ENCODE data around the gene HSPA4L.

Gene HSPA4L

GRCh38 chr4:127783955-127784770 lies 2.0 kb downstream of the HSPA4L start:
- Histone ChIP-seq H3K9ac (ENCODE audit: low read depth, low read length) (no peak overlapping the region), H3K27me3 (ENCODE audit: control insufficient read depth, insufficient read depth, low read length) (peaks cover 48% of the 10 kb centered on the region), H3K4me1 (ENCODE audit: control insufficient read depth, insufficient read depth, low read length) (peaks cover 3% of the 10 kb centered on the region; the same call in 1 of the 2 replicates), H3K36me3 (ENCODE audit: control insufficient read depth, insufficient read depth, low read length) (no peaks in the 10 kb centered on the region), H3K4me3 (ENCODE audit: low read depth, low read length) (0 out of 2 replicates have a peak overlapping the region, but pooled peaks have one; percentile 71), H3K9me3 (ENCODE audit: control insufficient read depth, insufficient read depth, low read length) (no peaks in the 10 kb centered on the region), H3K27ac (ENCODE audit: low read depth, low read length) (no peak overlapping the region)

DNA sequence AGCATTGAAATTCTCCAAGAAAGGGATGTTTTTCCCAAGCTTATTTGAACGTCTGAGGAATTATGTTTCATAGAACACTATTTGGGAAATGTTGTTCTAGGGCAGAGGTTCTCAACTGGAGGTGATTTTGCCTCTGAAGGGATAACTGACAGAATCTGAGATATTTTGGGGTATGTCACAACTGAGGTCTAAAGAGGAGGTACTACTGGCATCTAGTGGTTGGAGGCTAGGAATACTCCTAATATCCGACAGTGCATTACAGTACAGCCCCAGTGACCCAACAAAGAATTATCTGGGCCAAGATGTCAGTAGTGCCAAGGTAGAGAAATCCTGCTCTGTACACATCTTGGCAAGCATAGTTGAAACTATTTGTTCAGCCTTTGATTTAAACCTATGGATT lies 6.4 kb downstream of the HSPA4L start:
- Histone ChIP-seq H3K4me1 (ENCODE audit: control insufficient read depth, insufficient read depth, low read length) (peaks cover 3% of the 10 kb centered on the region; the same call in 1 of the 2 replicates), H3K27ac (ENCODE audit: low read depth, low read length) (no peak overlapping the region), H3K9me3 (ENCODE audit: control insufficient read depth, insufficient read depth, low read length) (no peaks in the 10 kb centered on the region), H3K4me3 (ENCODE audit: low read depth, low read length) (no peak overlapping the region), H3K9ac (ENCODE audit: low read depth, low read length) (no peak overlapping the region), H3K27me3 (ENCODE audit: control insufficient read depth, insufficient read depth, low read length) (peaks cover 13% of the 10 kb centered on the region), H3K36me3 (ENCODE audit: control insufficient read depth, insufficient read depth, low read length) (no peaks in the 10 kb centered on the region)

- Histone ChIP-seq H3K4me3 (ENCODE audit: low read depth, low read length) (no peak overlapping the region), H3K9me3 (ENCODE audit: control insufficient read depth, insufficient read depth, low read length) (no peaks in the 10 kb centered on the region), H3K27ac (ENCODE audit: low read depth, low read length) (no peak overlapping the region), H3K4me1 (ENCODE audit: control insufficient read depth, insufficient read depth, low read length) (no peaks in the 10 kb centered on the region), H3K9ac (ENCODE audit: low read depth, low read length) (no peak overlapping the region), H3K27me3 (ENCODE audit: control insufficient read depth, insufficient read depth, low read length) (no peaks in the 10 kb centered on the region), H3K36me3 (ENCODE audit: control insufficient read depth, insufficient read depth, low read length) (no peaks in the 10 kb centered on the region)
Observed at GRCh38 chr4:127791391-127791790, 9.3 kb downstream of the HSPA4L start.

GRCh38 chr4:127793528-127793927 lies 11.4 kb downstream of the HSPA4L start:
- Histone ChIP-seq H3K27ac (ENCODE audit: low read depth, low read length) (no peak overlapping the region), H3K36me3 (ENCODE audit: control insufficient read depth, insufficient read depth, low read length) (no peaks in the 10 kb centered on the region), H3K27me3 (ENCODE audit: control insufficient read depth, insufficient read depth, low read length) (no peaks in the 10 kb centered on the region), H3K4me1 (ENCODE audit: control insufficient read depth, insufficient read depth, low read length) (no peaks in the 10 kb centered on the region), H3K9ac (ENCODE audit: low read depth, low read length) (no peak overlapping the region), H3K4me3 (ENCODE audit: low read depth, low read length) (no peak overlapping the region), H3K9me3 (ENCODE audit: control insufficient read depth, insufficient read depth, low read length) (no peaks in the 10 kb centered on the region)

DNA sequence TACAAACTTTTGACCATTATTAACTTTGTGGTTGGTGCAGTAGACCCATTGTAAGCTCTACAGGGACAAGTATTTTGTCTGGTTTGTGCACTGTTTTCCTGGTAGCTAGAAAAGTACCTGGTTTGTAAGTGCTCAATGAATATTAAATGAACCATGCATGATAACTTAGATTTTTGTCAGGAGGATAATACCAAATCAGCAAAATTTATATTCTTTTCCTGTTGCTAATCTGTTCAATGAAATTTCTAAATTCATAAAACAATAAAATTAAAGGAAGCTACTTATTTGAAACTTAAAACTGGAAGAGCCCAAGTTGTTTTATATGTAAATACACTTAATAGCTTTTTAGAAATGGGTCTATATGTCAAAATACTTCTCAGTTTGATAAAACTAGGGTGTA lies 17.6 kb downstream of the HSPA4L start:
- Histone ChIP-seq H3K36me3 (ENCODE audit: control insufficient read depth, insufficient read depth, low read length) (no peaks in the 10 kb centered on the region), H3K27me3 (ENCODE audit: control insufficient read depth, insufficient read depth, low read length) (no peaks in the 10 kb centered on the region), H3K4me1 (ENCODE audit: control insufficient read depth, insufficient read depth, low read length) (no peaks in the 10 kb centered on the region), H3K4me3 (ENCODE audit: low read depth, low read length) (no peak overlapping the region), H3K9me3 (ENCODE audit: control insufficient read depth, insufficient read depth, low read length) (no peaks in the 10 kb centered on the region), H3K27ac (ENCODE audit: low read depth, low read length) (no peak overlapping the region), H3K9ac (ENCODE audit: low read depth, low read length) (no peak overlapping the region)

DNA sequence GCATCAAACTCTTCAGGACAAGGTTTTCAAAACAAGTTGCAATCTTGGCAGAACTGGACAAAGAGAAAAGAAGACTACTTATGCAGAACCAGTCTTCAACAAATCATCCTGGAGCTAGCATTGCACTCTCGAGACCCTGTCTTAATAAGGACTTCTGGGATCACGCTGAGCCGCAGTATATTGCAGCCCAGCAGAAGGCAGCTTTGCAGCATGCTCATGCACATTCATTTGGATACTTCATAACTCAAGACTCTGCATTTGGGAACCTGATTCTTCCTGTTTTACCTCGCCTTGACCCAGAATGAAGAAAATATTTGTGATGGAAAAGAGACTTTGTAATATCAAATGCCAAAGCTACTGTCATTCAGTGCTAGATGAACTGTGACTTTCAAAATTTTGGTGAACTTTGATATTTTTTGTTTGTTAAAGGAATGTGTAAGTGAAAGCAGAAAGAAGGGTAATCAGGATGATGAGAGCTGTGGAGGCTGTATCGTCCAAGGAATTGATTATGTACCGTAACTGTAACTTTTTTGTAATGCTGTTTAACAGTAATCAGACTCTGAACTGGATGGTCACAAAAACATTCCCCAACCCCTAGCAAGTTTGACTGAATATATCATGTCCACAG lies 27.2 kb downstream of the HSPA4L start:
- Histone ChIP-seq H3K36me3 (ENCODE audit: control insufficient read depth, insufficient read depth, low read length) (no peaks in the 10 kb centered on the region), H3K4me1 (ENCODE audit: control insufficient read depth, insufficient read depth, low read length) (no peaks in the 10 kb centered on the region), H3K9ac (ENCODE audit: low read depth, low read length) (no peak overlapping the region)

GRCh38 chr4:127810551-127810950 lies 28.4 kb downstream of the HSPA4L start:
- no peaks in the 10 kb centered on the region for H3K4me1 ChIP-seq (ENCODE audit: control insufficient read depth, insufficient read depth, low read length)

More for the DNA sequence above, 27.2 kb downstream of the HSPA4L start:
- H3K27me3 ChIP-seq (ENCODE audit: control insufficient read depth, insufficient read depth, low read length): no peaks in the 10 kb centered on the region
- H3K9me3 ChIP-seq (ENCODE audit: control insufficient read depth, insufficient read depth, low read length): no peaks in the 10 kb centered on the region
- H3K4me3 ChIP-seq (ENCODE audit: low read depth, low read length): no peak overlapping the region
- H3K27ac ChIP-seq (ENCODE audit: low read depth, low read length): no peak overlapping the region

DNA sequence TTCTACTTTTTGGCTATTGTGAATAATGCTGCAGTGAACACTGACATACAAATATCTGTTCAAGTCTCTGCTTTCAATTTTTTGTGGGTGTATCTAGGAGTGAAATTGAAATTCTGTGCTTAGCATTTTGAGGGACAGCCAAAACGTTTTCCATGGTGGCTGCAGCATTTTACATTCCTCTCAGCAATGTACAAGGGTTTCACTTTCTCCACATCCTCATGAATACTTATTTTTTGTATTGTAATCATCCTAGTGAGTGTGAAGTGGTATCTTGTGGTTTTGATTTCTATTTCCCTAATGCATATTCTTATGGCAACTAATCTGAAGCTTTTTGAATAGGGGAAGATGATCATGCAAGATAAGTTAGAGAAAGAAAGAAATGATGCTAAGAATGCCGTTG lies 40.3 kb downstream of the HSPA4L start:
- no peaks in the 10 kb centered on the region; the same call in 1 of the 2 replicates for H3K4me1 ChIP-seq (ENCODE audit: control insufficient read depth, insufficient read depth, low read length)
- no peak overlapping the region for H3K4me3 ChIP-seq (ENCODE audit: low read depth, low read length)
- no peak overlapping the region for H3K27ac ChIP-seq (ENCODE audit: low read depth, low read length)
- H3K27me3 ChIP-seq (ENCODE audit: control insufficient read depth, insufficient read depth, low read length): no peaks in the 10 kb centered on the region
- H3K9me3 ChIP-seq (ENCODE audit: control insufficient read depth, insufficient read depth, low read length): no peaks in the 10 kb centered on the region
- H3K36me3 ChIP-seq (ENCODE audit: control insufficient read depth, insufficient read depth, low read length): no peaks in the 10 kb centered on the region
- no peak overlapping the region for H3K9ac ChIP-seq (ENCODE audit: low read depth, low read length)

More at GRCh38 chr4:127810551-127810950, 28.4 kb downstream of the HSPA4L start:
- H3K9me3 ChIP-seq (ENCODE audit: control insufficient read depth, insufficient read depth, low read length): no peaks in the 10 kb centered on the region
- H3K4me3 ChIP-seq (ENCODE audit: low read depth, low read length): no peak overlapping the region
- H3K27me3 ChIP-seq (ENCODE audit: control insufficient read depth, insufficient read depth, low read length): no peaks in the 10 kb centered on the region
- no peaks in the 10 kb centered on the region for H3K36me3 ChIP-seq (ENCODE audit: control insufficient read depth, insufficient read depth, low read length)
- H3K9ac ChIP-seq (ENCODE audit: low read depth, low read length): no peak overlapping the region
- no peak overlapping the region for H3K27ac ChIP-seq (ENCODE audit: low read depth, low read length)

DNA sequence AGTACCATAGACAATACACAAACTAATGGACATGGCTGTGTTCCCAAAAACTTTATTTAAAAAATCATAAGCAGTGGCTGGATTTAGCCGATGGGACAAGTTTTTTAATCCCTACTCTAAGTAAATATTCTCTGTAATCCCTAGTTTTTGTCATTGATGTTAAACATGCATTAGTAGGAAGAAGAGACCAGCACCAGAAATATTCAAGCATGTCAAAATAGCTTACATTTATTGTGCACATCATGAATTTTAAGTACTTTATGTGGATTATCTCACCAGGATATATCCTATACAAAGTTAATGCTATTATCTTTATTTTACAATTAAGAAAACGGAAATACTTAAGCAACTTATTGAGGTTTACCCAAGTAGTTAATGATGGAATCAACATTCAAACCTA lies 46.0 kb downstream of the HSPA4L start:
- Histone ChIP-seq H3K9ac (ENCODE audit: low read depth, low read length) (no peak overlapping the region), H3K9me3 (ENCODE audit: control insufficient read depth, insufficient read depth, low read length) (no peaks in the 10 kb centered on the region), H3K36me3 (ENCODE audit: control insufficient read depth, insufficient read depth, low read length) (peaks cover 1% of the 10 kb centered on the region; the same call in 1 of the 2 replicates), H3K4me3 (ENCODE audit: low read depth, low read length) (no peak overlapping the region), H3K27ac (ENCODE audit: low read depth, low read length) (no peak overlapping the region), H3K4me1 (ENCODE audit: control insufficient read depth, insufficient read depth, low read length) (no peaks in the 10 kb centered on the region; the same call in 1 of the 2 replicates), H3K27me3 (ENCODE audit: control insufficient read depth, insufficient read depth, low read length) (no peaks in the 10 kb centered on the region)

DNA sequence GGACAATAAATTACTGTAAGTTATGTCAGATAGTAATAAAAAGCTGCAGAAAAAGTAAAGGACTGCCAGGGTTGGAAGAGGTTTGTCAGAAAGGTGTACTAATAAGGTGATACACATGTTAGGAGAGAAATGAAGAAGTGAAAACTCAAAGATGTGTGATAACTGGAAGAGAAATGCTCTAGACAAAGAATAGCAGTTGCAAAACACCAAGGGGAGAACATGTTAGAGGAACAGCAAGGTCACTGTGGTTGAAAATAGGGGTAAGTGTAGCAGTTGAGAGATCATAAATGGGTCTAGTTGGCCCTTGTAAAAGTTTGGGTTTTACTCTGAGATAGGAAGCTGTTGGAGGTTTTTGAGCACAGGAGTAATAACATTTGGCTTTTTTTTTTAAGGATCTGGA lies 46.9 kb downstream of the HSPA4L start:
- no peak overlapping the region for H3K4me3 ChIP-seq (ENCODE audit: low read depth, low read length)
- no peak overlapping the region for H3K27ac ChIP-seq (ENCODE audit: low read depth, low read length)
- H3K9me3 ChIP-seq (ENCODE audit: control insufficient read depth, insufficient read depth, low read length): no peaks in the 10 kb centered on the region
- peaks cover 3% of the 10 kb centered on the region; the same call in 1 of the 2 replicates for H3K36me3 ChIP-seq (ENCODE audit: control insufficient read depth, insufficient read depth, low read length)
- no peaks in the 10 kb centered on the region for H3K27me3 ChIP-seq (ENCODE audit: control insufficient read depth, insufficient read depth, low read length)
- no peaks in the 10 kb centered on the region; the same call in 1 of the 2 replicates for H3K4me1 ChIP-seq (ENCODE audit: control insufficient read depth, insufficient read depth, low read length)
- no peak overlapping the region for H3K9ac ChIP-seq (ENCODE audit: low read depth, low read length)

- no peaks in the 10 kb centered on the region for H3K9me3 ChIP-seq (ENCODE audit: control insufficient read depth, insufficient read depth, low read length)
- peaks cover 3% of the 10 kb centered on the region; the same call in 1 of the 2 replicates for H3K36me3 ChIP-seq (ENCODE audit: control insufficient read depth, insufficient read depth, low read length)
- H3K27ac ChIP-seq (ENCODE audit: low read depth, low read length): no peak overlapping the region
- no peak overlapping the region for H3K9ac ChIP-seq (ENCODE audit: low read depth, low read length)
- no peaks in the 10 kb centered on the region for H3K4me1 ChIP-seq (ENCODE audit: control insufficient read depth, insufficient read depth, low read length)
- no peak overlapping the region for H3K4me3 ChIP-seq (ENCODE audit: low read depth, low read length)
- no peaks in the 10 kb centered on the region for H3K27me3 ChIP-seq (ENCODE audit: control insufficient read depth, insufficient read depth, low read length)
Observed at GRCh38 chr4:127832585-127832984, 50.5 kb downstream of the HSPA4L start.

All from HUES48 (cell line).